Neural progenitor cell (in vitro differentiated cells): ENCODE data around the gene ASAP2.

Source experiments
- CTCF ChIP-seq: fragments of 200-600 bp; sonication (generic); IDR thresholded peaks from 2 replicates; pipeline ENCODE4 v1.5.1; 2017; ENCODE audit warnings: antibody characterized with exemption, mild to moderate bottlenecking
- EZH2phosphoT487 ChIP-seq: fragments of 200-600 bp; sonication (generic); IDR thresholded peaks from 2 replicates; pipeline ENCODE4 v1.6.1; 2017; ENCODE audit warnings: antibody characterized with exemption

- TF ChIP-seq CTCF (no peak), EZH2phosphoT487 (no peak)
These were observed 70.4 kb downstream of the ASAP2 start for GRCh38 chr2:9276901-9277451.
